Ovary (tissue), 3 donors: ENCODE results near the gene PARVA.

ENCODE experiments used
- CTCF ChIP-seq, 3 donors: fragments of 450-650 bp in 2 of 3; fragments of 200-600 bp in 1 of 3; IDR thresholded peaks; one replicate each; pipeline versions ENCODE4 v1.5.1 to v1.8.0; 2016 to 2022; ENCODE audit warnings: antibody characterized with exemption in 3 of 3, mild to moderate bottlenecking in 1 of 3
- POLR2A ChIP-seq: fragments of 450-650 bp; IDR thresholded peaks from one replicate; pipeline ENCODE4 v1.6.1; 2017; ENCODE audit warnings: antibody characterized with exemption, mild to moderate bottlenecking, moderate library complexity
- donor health status: DM: no; HTN: no; CAD: no.

- TF ChIP-seq CTCF (IDR thresholded peaks at IDR 0.05) (no peak), POLR2A (no peak)
Measured at GRCh38 chr11:12408156-12408770, 30.9 kb downstream of the PARVA start.
